Liver (tissue), 9 donors: Measurements from ENCODE around the gene AGT. TPM values are rescaled to one million over a fixed set of nuclear protein-coding genes. Genes with fewer than 3 reads are reported as not detected.

Experiments used
- DNase-seq: peaks from one replicate; pipeline ENCODE4 v3.0.0-alpha.2; 2017; ENCODE audit warnings: low spot score
- H3K27ac ChIP-seq, 2 donors: one replicate each; pipeline ENCODE4 v1.7.0; 2013; ENCODE audit warnings: inconsistent platforms in 2 of 2, low read length in 2 of 2, control low read depth in 1 of 2, low read depth in 1 of 2, mild to moderate bottlenecking in 1 of 2
- H3K27me3 ChIP-seq, 4 donors: one replicate each; pipeline versions ENCODE4 v1.6.1 to v1.7.0; 2013; ENCODE audit warnings: low read length in 3 of 4, inconsistent platforms in 1 of 4, mild to moderate bottlenecking in 1 of 4, moderate library complexity in 1 of 4; ENCODE audit not compliant: control insufficient read depth in 4 of 4, insufficient read depth in 4 of 4
- H3K36me3 ChIP-seq, 4 donors: one replicate each; pipeline versions ENCODE4 v1.6.1 to v1.7.0; 2013; ENCODE audit warnings: low read length in 3 of 4, mild to moderate bottlenecking in 3 of 4, low read depth in 1 of 4, moderate library complexity in 1 of 4; ENCODE audit not compliant: control insufficient read depth in 4 of 4, insufficient read depth in 3 of 4
- H3K4me1 ChIP-seq, 4 donors: one replicate each; pipeline versions ENCODE4 v1.6.1 to v1.7.0; 2013; ENCODE audit warnings: low read length in 3 of 4, mild to moderate bottlenecking in 3 of 4, moderate library complexity in 1 of 4; ENCODE audit not compliant: control insufficient read depth in 4 of 4, insufficient read depth in 4 of 4
- H3K4me3 ChIP-seq, 3 donors: one replicate each; pipeline versions ENCODE4 v1.6.1 to v1.7.0; 2013; ENCODE audit warnings: low read length in 3 of 3, control low read depth in 1 of 3, low read depth in 1 of 3, mild to moderate bottlenecking in 1 of 3
- H3K9ac ChIP-seq, 2 donors: one replicate each; pipeline ENCODE4 v1.7.0; 2013; ENCODE audit warnings: low read length in 2 of 2, mild to moderate bottlenecking in 2 of 2, moderate library complexity in 2 of 2, control low read depth in 1 of 2, low read depth in 1 of 2
- H3K9me3 ChIP-seq, 4 donors: one replicate each; pipeline versions ENCODE4 v1.6.1 to v1.7.0; 2013; ENCODE audit warnings: low read length in 3 of 4; ENCODE audit not compliant: control insufficient read depth in 4 of 4
- EGR1 ChIP-seq, 2 donors: IDR thresholded peaks; 2 replicates each; pipeline ENCODE4 v1.6.1; 2016 to 2018; ENCODE audit warnings: antibody characterized with exemption in 2 of 2, low read depth in 2 of 2
- FOXA1 ChIP-seq: IDR thresholded peaks from 2 replicates; pipeline ENCODE4 v1.6.1; 2016; ENCODE audit warnings: antibody characterized with exemption
- FOXA2 ChIP-seq: IDR thresholded peaks from 2 replicates; pipeline ENCODE4 v1.6.1; 2016; ENCODE audit warnings: antibody characterized with exemption
- GABPA ChIP-seq, 2 donors: IDR thresholded peaks in 1 of 2; conservative IDR thresholded peaks in 1 of 2; 2 replicates each; pipeline ENCODE4 v1.6.1; 2016; ENCODE audit warnings: antibody characterized with exemption in 2 of 2, mild to moderate bottlenecking in 1 of 2, moderate library complexity in 1 of 2
- HNF4A ChIP-seq, 2 donors: conservative IDR thresholded peaks; 2 replicates each; pipeline ENCODE4 v1.6.1; 2016; ENCODE audit warnings: antibody characterized with exemption in 2 of 2, mild to moderate bottlenecking in 2 of 2
- HNF4G ChIP-seq: IDR thresholded peaks from 2 replicates; pipeline ENCODE4 v1.6.1; 2016; ENCODE audit warnings: antibody characterized with exemption
- JUND ChIP-seq, 2 donors: IDR thresholded peaks; 2 replicates each; pipeline ENCODE4 v1.6.1; 2016; ENCODE audit warnings: antibody characterized with exemption in 2 of 2
- NR2F2 ChIP-seq: IDR thresholded peaks from 2 replicates; pipeline ENCODE4 v1.6.1; 2016; ENCODE audit warnings: antibody characterized with exemption
- RAD21 ChIP-seq, 2 donors: IDR thresholded peaks; 2 replicates each; pipeline ENCODE4 v1.6.1; 2016; ENCODE audit warnings: antibody characterized with exemption in 2 of 2, mild to moderate bottlenecking in 2 of 2
- RXRA ChIP-seq, 2 donors: IDR thresholded peaks; 2 replicates each; pipeline ENCODE4 v1.6.1; 2017 to 2018; ENCODE audit warnings: antibody characterized with exemption in 2 of 2, mild to moderate bottlenecking in 1 of 2
- SP1 ChIP-seq: IDR thresholded peaks from 2 replicates; pipeline ENCODE4 v1.6.1; 2018; ENCODE audit warnings: antibody characterized with exemption, mild to moderate bottlenecking
- TAF1 ChIP-seq: conservative IDR thresholded peaks from 2 replicates; pipeline ENCODE4 v1.6.1; 2016; ENCODE audit warnings: antibody characterized with exemption, mild to moderate bottlenecking
- YY1 ChIP-seq: IDR thresholded peaks from 2 replicates; pipeline ENCODE4 v1.6.1; 2016; ENCODE audit warnings: antibody characterized with exemption, mild to moderate bottlenecking
- WGBS: extraction: QIAGEN DNeasy Blood & Tissue Kit; methylation state at CpG from one replicate; pipeline ENCODE4 v1.1.7; 2013; 5-methylcytosine and 5-hydroxymethylcytosine counted together
- polyA plus RNA-seq, 2 donors: library from polyadenylated mRNA; stranded (reverse) in 1 of 2; unstranded in 1 of 2; fragments of 200-250 nt in 1 of 2; fragments of >200 nt in 1 of 2; fragmentation: Nextera tagmentation in 1 of 2; extraction: Ambion mirVana in 1 of 2; gene quantifications; one replicate each; pipeline versions ENCODE4 v1.2.1 to v1.2.3, GENCODE V29; 2013 to 2015
- total RNA-seq, 2 donors: library from RNA; depleted of rRNA; stranded (reverse); fragments of >200 nt; gene quantifications; one replicate each; pipeline ENCODE4 v1.2.3, GENCODE V29; 2014
- TF ChIP-seq, protein P1 (sequence below): IDR thresholded peaks from 2 replicates; pipeline ENCODE4 v1.6.1; 2016; ENCODE audit warnings: antibody characterized with exemption
- TF ChIP-seq, protein P2 (sequence below): IDR thresholded peaks from 2 replicates; pipeline ENCODE4 v1.6.1; 2016; ENCODE audit warnings: antibody characterized with exemption
- TF ChIP-seq, protein P3 (sequence below): fragments of 150-350 bp; IDR thresholded peaks from 2 replicates; pipeline ENCODE4 v1.5.1; 2017; ENCODE audit warnings: improper control_type of control experiment, low read depth, low read length; ENCODE audit not compliant: missing input control
- TF ChIP-seq, protein P4 (sequence below): IDR thresholded peaks from 2 replicates; pipeline ENCODE4 v1.6.1; 2016; ENCODE audit warnings: antibody characterized with exemption
- TF ChIP-seq, protein P5 (sequence below): IDR thresholded peaks from 2 replicates; pipeline ENCODE4 v1.6.1; 2016; ENCODE audit warnings: antibody characterized with exemption, mild to moderate bottlenecking
- donor health status: healthy.
- donor health status: healthy.
- donor health status: healthy.
- donor health status: healthy.
- donor health status: healthy.

AGT gene
- total and polyA plus RNA-seq, 4 donors = 1,430 to 5,119 (median 2,089) TPM

DNA sequence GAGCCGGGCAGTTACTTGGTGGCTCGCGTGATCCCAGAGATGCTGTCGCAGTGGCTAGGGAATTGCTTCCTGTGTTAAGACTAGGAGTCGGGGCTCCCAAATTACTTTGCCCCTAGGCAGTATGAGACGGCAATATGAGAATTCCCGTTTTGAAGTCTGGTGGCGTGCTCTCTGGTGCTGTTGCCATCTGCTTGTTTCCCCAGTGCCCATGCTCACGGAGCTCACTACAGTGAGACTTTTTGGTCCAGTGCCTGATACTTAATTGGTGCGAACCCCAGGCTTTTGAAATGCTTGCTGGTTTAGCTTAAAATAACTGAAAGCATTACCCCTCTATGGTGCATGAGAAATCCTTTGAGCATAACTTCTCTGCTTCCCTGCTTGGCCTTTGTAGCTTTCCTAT, 22.3 kb downstream of the AGT start:
- TF ChIP-seq, protein P1, sequence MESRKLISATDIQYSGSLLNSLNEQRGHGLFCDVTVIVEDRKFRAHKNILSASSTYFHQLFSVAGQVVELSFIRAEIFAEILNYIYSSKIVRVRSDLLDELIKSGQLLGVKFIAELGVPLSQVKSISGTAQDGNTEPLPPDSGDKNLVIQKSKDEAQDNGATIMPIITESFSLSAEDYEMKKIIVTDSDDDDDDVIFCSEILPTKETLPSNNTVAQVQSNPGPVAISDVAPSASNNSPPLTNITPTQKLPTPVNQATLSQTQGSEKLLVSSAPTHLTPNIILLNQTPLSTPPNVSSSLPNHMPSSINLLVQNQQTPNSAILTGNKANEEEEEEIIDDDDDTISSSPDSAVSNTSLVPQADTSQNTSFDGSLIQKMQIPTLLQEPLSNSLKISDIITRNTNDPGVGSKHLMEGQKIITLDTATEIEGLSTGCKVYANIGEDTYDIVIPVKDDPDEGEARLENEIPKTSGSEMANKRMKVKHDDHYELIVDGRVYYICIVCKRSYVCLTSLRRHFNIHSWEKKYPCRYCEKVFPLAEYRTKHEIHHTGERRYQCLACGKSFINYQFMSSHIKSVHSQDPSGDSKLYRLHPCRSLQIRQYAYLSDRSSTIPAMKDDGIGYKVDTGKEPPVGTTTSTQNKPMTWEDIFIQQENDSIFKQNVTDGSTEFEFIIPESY = no peak
- TF ChIP-seq RXRA (IDR thresholded peaks at IDR 0.05) (no peak), YY1 (no peak), HNF4G (no peak)
- no peaks in the 10 kb centered on the region for H3K27me3 ChIP-seq
- no peak overlapping the region for H3K4me3 ChIP-seq
- H3K9me3 ChIP-seq = no peaks in the 10 kb centered on the region
- 96% methylated on average over 10 of the region's 10 CpGs for WGBS
- H3K27ac ChIP-seq = no peak overlapping the region
- no peak overlapping the region for H3K9ac ChIP-seq
- H3K36me3 ChIP-seq = peaks cover 15 to 61% (median 47%) of the 10 kb centered on the region in 4 donors
- no peak for DNase-seq
- no peaks in the 10 kb centered on the region for H3K4me1 ChIP-seq

DNA sequence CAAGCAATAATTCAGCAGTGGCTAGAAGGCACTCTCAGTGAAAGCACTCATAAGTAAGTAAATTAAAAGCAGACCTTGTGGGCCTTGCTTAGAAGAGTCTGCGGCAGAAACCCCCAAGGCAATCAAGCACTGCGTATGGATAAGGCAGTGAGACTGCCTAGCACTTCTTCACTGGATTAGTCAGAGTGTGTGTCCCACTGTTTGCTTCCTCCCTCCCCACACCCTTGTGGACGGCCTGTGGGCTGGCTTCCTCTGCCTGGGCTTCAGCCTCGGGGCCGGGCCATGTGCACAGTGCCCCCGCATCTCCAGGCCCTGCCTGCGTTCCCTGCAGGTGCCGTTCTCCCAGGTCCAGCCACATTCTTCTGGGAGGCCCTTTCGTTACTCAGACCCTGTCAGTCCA, 23.8 kb downstream of the AGT start:
- no peak overlapping the region for H3K27ac ChIP-seq
- H3K27me3 ChIP-seq = no peaks in the 10 kb centered on the region
- H3K4me3 ChIP-seq = no peak overlapping the region
- H3K4me1 ChIP-seq = peaks cover 0 to 1% (median under 1%) of the 10 kb centered on the region in 4 donors
- no peak overlapping the region for H3K9ac ChIP-seq
- no peak for DNase-seq
- WGBS = 95% methylated on average over 9 of the region's 9 CpGs
- H3K9me3 ChIP-seq = no peaks in the 10 kb centered on the region
- peaks cover 17 to 68% (median 57%) of the 10 kb centered on the region in 4 donors for H3K36me3 ChIP-seq
- TF ChIP-seq FOXA1 (no peak), TAF1 (no peak), YY1 (no peak), GABPA (IDR thresholded peaks at IDR 0.05 in 1 of 2, conservative IDR thresholded peaks at IDR 0.05 in 1 of 2) (no peak), HNF4A (conservative IDR thresholded peaks at IDR 0.05) (no peak), FOXA2 (no peak), JUND (IDR thresholded peaks at IDR 0.05) (no peak), RAD21 (IDR thresholded peaks at IDR 0.05) (no peak), NR2F2 (no peak), SP1 (no peak), EGR1 (IDR thresholded peaks at IDR 0.05; ENCODE audit: low read depth in 2 of 2) (no peak), HNF4G (no peak), RXRA (IDR thresholded peaks at IDR 0.05) (no peak)
- TF ChIP-seq, protein P2, sequence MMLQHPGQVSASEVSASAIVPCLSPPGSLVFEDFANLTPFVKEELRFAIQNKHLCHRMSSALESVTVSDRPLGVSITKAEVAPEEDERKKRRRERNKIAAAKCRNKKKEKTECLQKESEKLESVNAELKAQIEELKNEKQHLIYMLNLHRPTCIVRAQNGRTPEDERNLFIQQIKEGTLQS = no peak
- TF ChIP-seq, protein P1 = no peak
- TF ChIP-seq, protein P3, sequence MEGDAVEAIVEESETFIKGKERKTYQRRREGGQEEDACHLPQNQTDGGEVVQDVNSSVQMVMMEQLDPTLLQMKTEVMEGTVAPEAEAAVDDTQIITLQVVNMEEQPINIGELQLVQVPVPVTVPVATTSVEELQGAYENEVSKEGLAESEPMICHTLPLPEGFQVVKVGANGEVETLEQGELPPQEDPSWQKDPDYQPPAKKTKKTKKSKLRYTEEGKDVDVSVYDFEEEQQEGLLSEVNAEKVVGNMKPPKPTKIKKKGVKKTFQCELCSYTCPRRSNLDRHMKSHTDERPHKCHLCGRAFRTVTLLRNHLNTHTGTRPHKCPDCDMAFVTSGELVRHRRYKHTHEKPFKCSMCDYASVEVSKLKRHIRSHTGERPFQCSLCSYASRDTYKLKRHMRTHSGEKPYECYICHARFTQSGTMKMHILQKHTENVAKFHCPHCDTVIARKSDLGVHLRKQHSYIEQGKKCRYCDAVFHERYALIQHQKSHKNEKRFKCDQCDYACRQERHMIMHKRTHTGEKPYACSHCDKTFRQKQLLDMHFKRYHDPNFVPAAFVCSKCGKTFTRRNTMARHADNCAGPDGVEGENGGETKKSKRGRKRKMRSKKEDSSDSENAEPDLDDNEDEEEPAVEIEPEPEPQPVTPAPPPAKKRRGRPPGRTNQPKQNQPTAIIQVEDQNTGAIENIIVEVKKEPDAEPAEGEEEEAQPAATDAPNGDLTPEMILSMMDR = no peak
- TF ChIP-seq, protein P4, sequence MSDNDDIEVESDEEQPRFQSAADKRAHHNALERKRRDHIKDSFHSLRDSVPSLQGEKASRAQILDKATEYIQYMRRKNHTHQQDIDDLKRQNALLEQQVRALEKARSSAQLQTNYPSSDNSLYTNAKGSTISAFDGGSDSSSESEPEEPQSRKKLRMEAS = no peak
- TF ChIP-seq, protein P5, sequence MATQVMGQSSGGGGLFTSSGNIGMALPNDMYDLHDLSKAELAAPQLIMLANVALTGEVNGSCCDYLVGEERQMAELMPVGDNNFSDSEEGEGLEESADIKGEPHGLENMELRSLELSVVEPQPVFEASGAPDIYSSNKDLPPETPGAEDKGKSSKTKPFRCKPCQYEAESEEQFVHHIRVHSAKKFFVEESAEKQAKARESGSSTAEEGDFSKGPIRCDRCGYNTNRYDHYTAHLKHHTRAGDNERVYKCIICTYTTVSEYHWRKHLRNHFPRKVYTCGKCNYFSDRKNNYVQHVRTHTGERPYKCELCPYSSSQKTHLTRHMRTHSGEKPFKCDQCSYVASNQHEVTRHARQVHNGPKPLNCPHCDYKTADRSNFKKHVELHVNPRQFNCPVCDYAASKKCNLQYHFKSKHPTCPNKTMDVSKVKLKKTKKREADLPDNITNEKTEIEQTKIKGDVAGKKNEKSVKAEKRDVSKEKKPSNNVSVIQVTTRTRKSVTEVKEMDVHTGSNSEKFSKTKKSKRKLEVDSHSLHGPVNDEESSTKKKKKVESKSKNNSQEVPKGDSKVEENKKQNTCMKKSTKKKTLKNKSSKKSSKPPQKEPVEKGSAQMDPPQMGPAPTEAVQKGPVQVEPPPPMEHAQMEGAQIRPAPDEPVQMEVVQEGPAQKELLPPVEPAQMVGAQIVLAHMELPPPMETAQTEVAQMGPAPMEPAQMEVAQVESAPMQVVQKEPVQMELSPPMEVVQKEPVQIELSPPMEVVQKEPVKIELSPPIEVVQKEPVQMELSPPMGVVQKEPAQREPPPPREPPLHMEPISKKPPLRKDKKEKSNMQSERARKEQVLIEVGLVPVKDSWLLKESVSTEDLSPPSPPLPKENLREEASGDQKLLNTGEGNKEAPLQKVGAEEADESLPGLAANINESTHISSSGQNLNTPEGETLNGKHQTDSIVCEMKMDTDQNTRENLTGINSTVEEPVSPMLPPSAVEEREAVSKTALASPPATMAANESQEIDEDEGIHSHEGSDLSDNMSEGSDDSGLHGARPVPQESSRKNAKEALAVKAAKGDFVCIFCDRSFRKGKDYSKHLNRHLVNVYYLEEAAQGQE = no peak
